GM23338 (cell line): ENCODE data around the gene GFRA1. TPM values are rescaled to one million over a fixed set of nuclear protein-coding genes. Genes with fewer than 3 reads are reported as not detected.

Experiments used
- ATAC-seq: fragments of 200-7000 bp; cut with Tn5 transposase; 3 replicates; pipeline ENCODE4 v1.9.1; 2020
- DNase-seq: peaks from one replicate; pipeline ENCODE4 v3.0.0-alpha.2; 2015; ENCODE audit warnings: low spot score
- H2AFZ ChIP-seq: fragments of 200-600 bp; sonication (generic); 2 replicates; pipeline ENCODE4 v1.8.0; 2016; ENCODE audit warnings: antibody characterized with exemption, mild to moderate bottlenecking, moderate library complexity
- H3F3A ChIP-seq: fragments of 200-600 bp; sonication (generic); replicated peaks from 2 replicates; pipeline ENCODE4 v1.8.0; 2017; ENCODE audit warnings: antibody characterized with exemption, mixed run types, low read depth
- H3K27ac ChIP-seq: fragments of 200-600 bp; sonication (generic); 2 replicates; pipeline ENCODE4 v1.6.1; 2016; ENCODE audit warnings: low read depth
- H3K27me3 ChIP-seq: fragments of 200-600 bp; sonication (generic); 2 replicates; pipeline ENCODE4 v1.8.0; 2016; ENCODE audit warnings: mild to moderate bottlenecking, mixed run types, moderate library complexity; ENCODE audit not compliant: insufficient read depth
- H3K36me3 ChIP-seq: fragments of 200-600 bp; sonication (generic); 2 replicates; pipeline ENCODE4 v1.8.0; 2016; ENCODE audit warnings: mild to moderate bottlenecking; ENCODE audit not compliant: insufficient read depth
- H3K4me1 ChIP-seq: fragments of 200-600 bp; sonication (generic); 2 replicates; pipeline ENCODE4 v1.8.0; 2016; ENCODE audit warnings: mild to moderate bottlenecking, moderate library complexity; ENCODE audit not compliant: insufficient read depth
- H3K4me2 ChIP-seq: fragments of 200-600 bp; sonication (generic); 2 replicates; pipeline ENCODE4 v1.7.1; 2017; ENCODE audit warnings: mixed run types
- H3K4me3 ChIP-seq: fragments of 200-600 bp; sonication (generic); 2 replicates; pipeline ENCODE4 v1.6.1; 2016; ENCODE audit warnings: mixed run types
- H3K79me2 ChIP-seq: fragments of 200-600 bp; sonication (generic); replicated peaks from 2 replicates; pipeline ENCODE4 v1.8.0; 2017; ENCODE audit warnings: mild to moderate bottlenecking; ENCODE audit not compliant: insufficient read depth
- H3K9me2 ChIP-seq: fragments of 200-600 bp; sonication (generic); 2 replicates; pipeline ENCODE4 v1.8.0; 2017; ENCODE audit not compliant: insufficient read depth
- H4K20me1 ChIP-seq: fragments of 200-600 bp; sonication (generic); replicated peaks from 2 replicates; pipeline ENCODE4 v1.8.0; 2017; ENCODE audit warnings: mild to moderate bottlenecking; ENCODE audit not compliant: insufficient read depth
- H3K27ac Mint-ChIP-seq: 2 replicates; pipeline ENCODE4 v1.8.0; 2020; ENCODE audit warnings: inconsistent platforms, mild to moderate bottlenecking, moderate library complexity, mixed read lengths
- H3K27me3 Mint-ChIP-seq: 3 replicates; pipeline ENCODE4 v1.8.0; 2022; ENCODE audit warnings: low read depth, mild to moderate bottlenecking, moderate library complexity, mixed read lengths, inconsistent platforms; ENCODE audit not compliant: insufficient read depth, poor library complexity
- H3K36me3 Mint-ChIP-seq: 3 replicates; pipeline ENCODE4 v1.8.0; 2021; ENCODE audit warnings: low read depth, mild to moderate bottlenecking, inconsistent platforms, moderate library complexity, mixed read lengths
- H3K4me1 Mint-ChIP-seq: 3 replicates; pipeline ENCODE4 v1.8.0; 2020; ENCODE audit warnings: mild to moderate bottlenecking, inconsistent platforms, mixed read lengths
- H3K4me3 Mint-ChIP-seq: 3 replicates; pipeline ENCODE4 v1.8.0; 2021; ENCODE audit warnings: moderate library complexity, mild to moderate bottlenecking, inconsistent platforms, mixed read lengths
- H3K9me3 Mint-ChIP-seq: 3 replicates; pipeline ENCODE4 v1.8.0; 2020; ENCODE audit warnings: moderate library complexity, mild to moderate bottlenecking, inconsistent platforms, mixed read lengths
- CREB1 ChIP-seq: fragments of 250-450 bp; sonication (Bioruptor Pico); IDR thresholded peaks from 2 replicates; pipeline ENCODE4 v1.5.0; 2020; ENCODE audit warnings: low read depth, mild to moderate bottlenecking, moderate library complexity
- EZH2 ChIP-seq: fragments of 200-600 bp; sonication (generic); IDR thresholded peaks from one replicate; pipeline ENCODE4 v1.8.0; 2017; ENCODE audit warnings: antibody characterized with exemption, mild to moderate bottlenecking, low read depth; ENCODE audit not compliant: unreplicated experiment
- EZH2phosphoT487 ChIP-seq: fragments of 200-600 bp; sonication (generic); IDR thresholded peaks from one replicate; pipeline ENCODE4 v1.8.1; 2018; ENCODE audit warnings: antibody characterized with exemption; ENCODE audit not compliant: unreplicated experiment
- JUNB ChIP-seq: IDR thresholded peaks from one replicate; pipeline ENCODE4 v1.6.1; 2016; ENCODE audit warnings: antibody characterized with exemption; ENCODE audit not compliant: unreplicated experiment
- STAT1 ChIP-seq: IDR thresholded peaks from one replicate; pipeline ENCODE4 v1.6.1; 2016; ENCODE audit warnings: antibody characterized with exemption; ENCODE audit not compliant: unreplicated experiment
- ZNF114 ChIP-seq: fragments of 250-450 bp; sonication (Bioruptor Pico); IDR thresholded peaks from 2 replicates; pipeline ENCODE4 v1.5.0; 2020; ENCODE audit warnings: mild to moderate bottlenecking, moderate library complexity
- polyA plus RNA-seq: library from polyadenylated mRNA; unstranded; fragments of >200 nt; fragmentation: Nextera tagmentation; extraction: Ambion mirVana; gene quantifications from 2 replicates; pipeline ENCODE4 v1.2.1, GENCODE V29; 2016
- total RNA-seq: library from RNA; depleted of rRNA; stranded (reverse); fragments of >200 nt; shearing (Covaris generic); gene quantifications from 2 replicates; pipeline ENCODE4 v1.2.3, GENCODE V29; 2014
- TF ChIP-seq, protein P1 (sequence below): fragments of 250-450 bp; sonication (Bioruptor Pico); IDR thresholded peaks from 2 replicates; pipeline ENCODE4 v1.5.0; 2020; ENCODE audit warnings: mild to moderate bottlenecking, moderate library complexity

Gene GFRA1
- total and polyA plus RNA-seq, 2 experiments from 2014 or later: 1.4 to 2.8 TPM

- TF ChIP-seq, protein P1, sequence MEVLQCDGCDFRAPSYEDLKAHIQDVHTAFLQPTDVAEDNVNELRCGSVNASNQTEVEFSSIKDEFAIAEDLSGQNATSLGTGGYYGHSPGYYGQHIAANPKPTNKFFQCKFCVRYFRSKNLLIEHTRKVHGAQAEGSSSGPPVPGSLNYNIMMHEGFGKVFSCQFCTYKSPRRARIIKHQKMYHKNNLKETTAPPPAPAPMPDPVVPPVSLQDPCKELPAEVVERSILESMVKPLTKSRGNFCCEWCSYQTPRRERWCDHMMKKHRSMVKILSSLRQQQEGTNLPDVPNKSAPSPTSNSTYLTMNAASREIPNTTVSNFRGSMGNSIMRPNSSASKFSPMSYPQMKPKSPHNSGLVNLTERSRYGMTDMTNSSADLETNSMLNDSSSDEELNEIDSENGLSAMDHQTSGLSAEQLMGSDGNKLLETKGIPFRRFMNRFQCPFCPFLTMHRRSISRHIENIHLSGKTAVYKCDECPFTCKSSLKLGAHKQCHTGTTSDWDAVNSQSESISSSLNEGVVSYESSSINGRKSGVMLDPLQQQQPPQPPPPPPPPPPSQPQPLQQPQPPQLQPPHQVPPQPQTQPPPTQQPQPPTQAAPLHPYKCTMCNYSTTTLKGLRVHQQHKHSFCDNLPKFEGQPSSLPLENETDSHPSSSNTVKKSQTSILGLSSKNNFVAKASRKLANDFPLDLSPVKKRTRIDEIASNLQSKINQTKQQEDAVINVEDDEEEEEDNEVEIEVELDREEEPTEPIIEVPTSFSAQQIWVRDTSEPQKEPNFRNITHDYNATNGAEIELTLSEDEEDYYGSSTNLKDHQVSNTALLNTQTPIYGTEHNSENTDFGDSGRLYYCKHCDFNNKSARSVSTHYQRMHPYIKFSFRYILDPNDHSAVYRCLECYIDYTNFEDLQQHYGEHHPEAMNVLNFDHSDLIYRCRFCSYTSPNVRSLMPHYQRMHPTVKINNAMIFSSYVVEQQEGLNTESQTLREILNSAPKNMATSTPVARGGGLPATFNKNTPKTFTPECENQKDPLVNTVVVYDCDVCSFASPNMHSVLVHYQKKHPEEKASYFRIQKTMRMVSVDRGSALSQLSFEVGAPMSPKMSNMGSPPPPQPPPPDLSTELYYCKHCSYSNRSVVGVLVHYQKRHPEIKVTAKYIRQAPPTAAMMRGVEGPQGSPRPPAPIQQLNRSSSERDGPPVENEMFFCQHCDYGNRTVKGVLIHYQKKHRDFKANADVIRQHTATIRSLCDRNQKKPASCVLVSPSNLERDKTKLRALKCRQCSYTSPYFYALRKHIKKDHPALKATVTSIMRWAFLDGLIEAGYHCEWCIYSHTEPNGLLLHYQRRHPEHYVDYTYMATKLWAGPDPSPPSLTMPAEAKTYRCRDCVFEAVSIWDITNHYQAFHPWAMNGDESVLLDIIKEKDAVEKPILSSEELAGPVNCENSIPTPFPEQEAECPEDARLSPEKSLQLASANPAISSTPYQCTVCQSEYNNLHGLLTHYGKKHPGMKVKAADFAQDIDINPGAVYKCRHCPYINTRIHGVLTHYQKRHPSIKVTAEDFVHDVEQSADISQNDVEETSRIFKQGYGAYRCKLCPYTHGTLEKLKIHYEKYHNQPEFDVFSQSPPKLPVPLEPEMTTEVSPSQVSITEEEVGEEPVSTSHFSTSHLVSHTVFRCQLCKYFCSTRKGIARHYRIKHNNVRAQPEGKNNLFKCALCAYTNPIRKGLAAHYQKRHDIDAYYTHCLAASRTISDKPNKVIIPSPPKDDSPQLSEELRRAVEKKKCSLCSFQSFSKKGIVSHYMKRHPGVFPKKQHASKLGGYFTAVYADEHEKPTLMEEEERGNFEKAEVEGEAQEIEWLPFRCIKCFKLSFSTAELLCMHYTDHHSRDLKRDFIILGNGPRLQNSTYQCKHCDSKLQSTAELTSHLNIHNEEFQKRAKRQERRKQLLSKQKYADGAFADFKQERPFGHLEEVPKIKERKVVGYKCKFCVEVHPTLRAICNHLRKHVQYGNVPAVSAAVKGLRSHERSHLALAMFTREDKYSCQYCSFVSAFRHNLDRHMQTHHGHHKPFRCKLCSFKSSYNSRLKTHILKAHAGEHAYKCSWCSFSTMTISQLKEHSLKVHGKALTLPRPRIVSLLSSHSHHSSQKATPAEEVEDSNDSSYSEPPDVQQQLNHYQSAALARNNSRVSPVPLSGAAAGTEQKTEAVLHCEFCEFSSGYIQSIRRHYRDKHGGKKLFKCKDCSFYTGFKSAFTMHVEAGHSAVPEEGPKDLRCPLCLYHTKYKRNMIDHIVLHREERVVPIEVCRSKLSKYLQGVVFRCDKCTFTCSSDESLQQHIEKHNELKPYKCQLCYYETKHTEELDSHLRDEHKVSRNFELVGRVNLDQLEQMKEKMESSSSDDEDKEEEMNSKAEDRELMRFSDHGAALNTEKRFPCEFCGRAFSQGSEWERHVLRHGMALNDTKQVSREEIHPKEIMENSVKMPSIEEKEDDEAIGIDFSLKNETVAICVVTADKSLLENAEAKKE: no peak
These were observed 175.7 kb downstream of the GFRA1 start (continued) for GRCh38 chr10:116097239-116097784.

GRCh38 chr10:116096526-116096925 lies 176.5 kb downstream of the GFRA1 start:
- Mint-ChIP-seq H3K27ac (no peak overlapping the region), H3K9me3 (no peaks in the 10 kb centered on the region), H3K36me3 (no peaks in the 10 kb centered on the region), H3K27me3 (peaks cover 8% of the 10 kb centered on the region), H3K4me3 (no peak overlapping the region), H3K4me1 (peaks cover 10% of the 10 kb centered on the region; the same call in 2 of the 3 replicates)
- Histone ChIP-seq H3K79me2 (no peaks in the 10 kb centered on the region), H3K27ac (no peak overlapping the region), H4K20me1 (no peaks in the 10 kb centered on the region), H3K9me2 (no peaks in the 10 kb centered on the region), H2AFZ (no peak overlapping the region), H3K27me3 (no peaks in the 10 kb centered on the region), H3F3A (no peaks in the 10 kb centered on the region), H3K36me3 (no peaks in the 10 kb centered on the region), H3K4me3 (no peak overlapping the region), H3K4me1 (no peaks in the 10 kb centered on the region), H3K4me2 (no peak overlapping the region)
- no peak; the same call in 2 of the 3 replicates for ATAC-seq
- no peak for TF ChIP-seq JUNB
- no peak for TF ChIP-seq STAT1
- TF ChIP-seq EZH2phosphoT487: no peak
- no peak for TF ChIP-seq EZH2
- TF ChIP-seq ZNF114 (CRISPR knock-in tag): no peak
- no peak for TF ChIP-seq CREB1 (CRISPR knock-in tag)
- no peak for DNase-seq
